Mucosa of rectum (tissue), 2 donors: ENCODE results near the gene FAM107A.

ENCODE experiments used
- H3K27ac ChIP-seq, 2 donors: one replicate each; pipeline ENCODE4 v1.7.0; 2013; ENCODE audit warnings: inconsistent platforms in 2 of 2, low read depth in 2 of 2, low read length in 2 of 2
- H3K27me3 ChIP-seq, 2 donors: one replicate each; pipeline ENCODE4 v1.7.0; 2013; ENCODE audit warnings: low read length in 2 of 2; ENCODE audit not compliant: control insufficient read depth in 2 of 2, insufficient read depth in 2 of 2
- H3K36me3 ChIP-seq, 2 donors: one replicate each; pipeline ENCODE4 v1.7.0; 2013; ENCODE audit warnings: low read length in 2 of 2; ENCODE audit not compliant: control insufficient read depth in 2 of 2, insufficient read depth in 2 of 2
- H3K4me1 ChIP-seq, 2 donors: one replicate each; pipeline ENCODE4 v1.7.0; 2013; ENCODE audit warnings: low read length in 2 of 2, mild to moderate bottlenecking in 1 of 2; ENCODE audit not compliant: control insufficient read depth in 2 of 2, insufficient read depth in 2 of 2
- H3K4me3 ChIP-seq, 2 donors: one replicate each; pipeline ENCODE4 v1.7.0; 2013; ENCODE audit warnings: low read length in 2 of 2
- H3K9ac ChIP-seq, 2 donors: one replicate each; pipeline ENCODE4 v1.7.0; 2013; ENCODE audit warnings: low read length in 2 of 2, low read depth in 1 of 2, mild to moderate bottlenecking in 1 of 2
- H3K9me3 ChIP-seq, 2 donors: one replicate each; pipeline ENCODE4 v1.7.0; 2013; ENCODE audit warnings: low read length in 2 of 2; ENCODE audit not compliant: control insufficient read depth in 2 of 2
- donor health status: healthy.
- donor health status: Normal muscosa, but diverticular disease.

Gene FAM107A

GRCh38 chr3:58568572-58569286 is 8.5 kb downstream of the FAM107A start:
- H3K9ac ChIP-seq: no peak overlapping the region
- H3K27me3 ChIP-seq: no peaks in the 10 kb centered on the region
- no peaks in the 10 kb centered on the region for H3K36me3 ChIP-seq
- H3K4me3 ChIP-seq: no peak overlapping the region
- H3K4me1 ChIP-seq: peaks cover 0 to 2% of the 10 kb centered on the region in 2 donors
- H3K9me3 ChIP-seq: no peaks in the 10 kb centered on the region
- no peak overlapping the region for H3K27ac ChIP-seq

- Histone ChIP-seq H3K27ac (no peak overlapping the region), H3K27me3 (no peaks in the 10 kb centered on the region), H3K4me3 (no peak overlapping the region), H3K36me3 (no peaks in the 10 kb centered on the region), H3K4me1 (peaks cover 0 to 2% of the 10 kb centered on the region in 2 donors), H3K9ac (no peak overlapping the region), H3K9me3 (no peaks in the 10 kb centered on the region)
These were observed 10.0 kb downstream of the FAM107A start for GRCh38 chr3:58567251-58567515.

- H3K4me3 ChIP-seq: no peak overlapping the region
- H3K4me1 ChIP-seq: peaks cover 0 to 2% of the 10 kb centered on the region in 2 donors
- H3K9me3 ChIP-seq: no peaks in the 10 kb centered on the region
- no peaks in the 10 kb centered on the region for H3K27me3 ChIP-seq
- no peaks in the 10 kb centered on the region for H3K36me3 ChIP-seq
- H3K9ac ChIP-seq: no peak overlapping the region
- no peak overlapping the region for H3K27ac ChIP-seq
These were observed 10.6 kb downstream of the FAM107A start for GRCh38 chr3:58566398-58567250.

- no peaks in the 10 kb centered on the region for H3K36me3 ChIP-seq
- H3K27me3 ChIP-seq: no peaks in the 10 kb centered on the region
- H3K4me3 ChIP-seq: no peak overlapping the region
- H3K9me3 ChIP-seq: no peaks in the 10 kb centered on the region
- H3K4me1 ChIP-seq: peaks cover 0 to 2% of the 10 kb centered on the region in 2 donors
- no peak overlapping the region for H3K27ac ChIP-seq
- H3K9ac ChIP-seq: no peak overlapping the region
These were observed 11.4 kb downstream of the FAM107A start for GRCh38 chr3:58565621-58566397.

GRCh38 chr3:58564456-58565160 is 12.6 kb downstream of the FAM107A start:
- peaks cover 0 to 2% of the 10 kb centered on the region in 2 donors for H3K4me1 ChIP-seq
- no peaks in the 10 kb centered on the region for H3K36me3 ChIP-seq

GRCh38 chr3:58564054-58564453 is 13.1 kb downstream of the FAM107A start:
- no peaks in the 10 kb centered on the region for H3K27me3 ChIP-seq
- no peak overlapping the region for H3K9ac ChIP-seq
- no peaks in the 10 kb centered on the region for H3K9me3 ChIP-seq

More at GRCh38 chr3:58564456-58565160, 12.6 kb downstream of the FAM107A start:
- Histone ChIP-seq H3K27me3 (no peaks in the 10 kb centered on the region), H3K4me3 (no peak overlapping the region), H3K9ac (no peak overlapping the region), H3K9me3 (no peaks in the 10 kb centered on the region), H3K27ac (no peak overlapping the region)

GRCh38 chr3:58563386-58564035 is 13.7 kb downstream of the FAM107A start:
- no peak overlapping the region for H3K27ac ChIP-seq
- no peaks in the 10 kb centered on the region for H3K9me3 ChIP-seq
- H3K9ac ChIP-seq: no peak overlapping the region
- no peak overlapping the region for H3K4me3 ChIP-seq
- peaks cover 0 to 2% of the 10 kb centered on the region in 2 donors for H3K4me1 ChIP-seq
- no peaks in the 10 kb centered on the region for H3K36me3 ChIP-seq
- no peaks in the 10 kb centered on the region for H3K27me3 ChIP-seq

More at GRCh38 chr3:58564054-58564453, 13.1 kb downstream of the FAM107A start:
- Histone ChIP-seq H3K27ac (no peak overlapping the region), H3K4me1 (peaks cover 0 to 2% of the 10 kb centered on the region in 2 donors), H3K36me3 (no peaks in the 10 kb centered on the region), H3K4me3 (no peak overlapping the region)

- Histone ChIP-seq H3K27ac (no peak overlapping the region), H3K27me3 (no peaks in the 10 kb centered on the region), H3K4me1 (peaks cover 2% of the 10 kb centered on the region in 2 donors), H3K9me3 (no peaks in the 10 kb centered on the region), H3K9ac (no peak overlapping the region), H3K36me3 (no peaks in the 10 kb centered on the region), H3K4me3 (no peak overlapping the region)
These were observed 14.7 kb downstream of the FAM107A start for GRCh38 chr3:58562498-58562897.

GRCh38 chr3:58560771-58561311 is 16.4 kb downstream of the FAM107A start:
- no peaks in the 10 kb centered on the region for H3K27me3 ChIP-seq
- H3K9ac ChIP-seq: no peak overlapping the region
- H3K4me1 ChIP-seq: peaks cover 2 to 3% of the 10 kb centered on the region in 2 donors
- no peak overlapping the region for H3K27ac ChIP-seq
- no peaks in the 10 kb centered on the region for H3K36me3 ChIP-seq
- no peaks in the 10 kb centered on the region for H3K9me3 ChIP-seq
- H3K4me3 ChIP-seq: no peak overlapping the region
